Skeletal muscle tissue (tissue), 4 donors: ENCODE measurements around the gene CYREN. TPM values are rescaled to one million over a fixed set of nuclear protein-coding genes. Genes with fewer than 3 reads are reported as not detected.
"Not testable (repeated sequence)": the region's sequence is repeated elsewhere in the genome, so short reads cannot be mapped to it uniquely, and the experiment has no call there.

Source experiments
- H3K27ac ChIP-seq: one replicate; pipeline ENCODE4 v1.7.0; 2013; ENCODE audit warnings: mild to moderate bottlenecking, low read depth, low read length, inconsistent platforms
- H3K27me3 ChIP-seq, 3 donors: one replicate each; pipeline ENCODE4 v1.7.0; 2013; ENCODE audit warnings: low read length in 3 of 3; ENCODE audit not compliant: control insufficient read depth in 3 of 3, insufficient read depth in 3 of 3
- H3K36me3 ChIP-seq, 3 donors: one replicate each; pipeline ENCODE4 v1.7.0; 2013; ENCODE audit warnings: low read length in 3 of 3; ENCODE audit not compliant: control insufficient read depth in 3 of 3, insufficient read depth in 3 of 3
- H3K4me1 ChIP-seq, 3 donors: one replicate each; pipeline ENCODE4 v1.7.0; 2013; ENCODE audit warnings: low read length in 3 of 3, mild to moderate bottlenecking in 3 of 3; ENCODE audit not compliant: control insufficient read depth in 3 of 3, insufficient read depth in 3 of 3
- H3K4me3 ChIP-seq, 3 donors: one replicate each; pipeline ENCODE4 v1.7.0; 2013; ENCODE audit warnings: low read length in 3 of 3
- H3K9ac ChIP-seq, 3 donors: one replicate each; pipeline ENCODE4 v1.7.0; 2013; ENCODE audit warnings: low read length in 3 of 3, mild to moderate bottlenecking in 3 of 3, moderate library complexity in 2 of 3, low read depth in 1 of 3
- H3K9me3 ChIP-seq, 3 donors: one replicate each; pipeline ENCODE4 v1.7.0; 2013; ENCODE audit warnings: low read length in 3 of 3; ENCODE audit not compliant: control insufficient read depth in 3 of 3
- total RNA-seq: library from RNA; depleted of rRNA; stranded (reverse); fragments of >200 nt; gene quantifications from one replicate; pipeline ENCODE4 v1.2.3, GENCODE V29; 2014
- donor health status: Osteomylitis.

Gene CYREN
- 20.4 TPM for total RNA-seq

GRCh38 chr7:135170274-135170997 lies at the start of gene CYREN:
Gene CYREN (minus strand): TSS chr7:135170707. CDS start chr7:135168922, 1,785 bp downstream.
- Histone ChIP-seq H3K27me3 (no peaks in the 10 kb centered on the region), H3K27ac (peak within 1 kb of the TSS; percentile 94), H3K36me3 (peaks cover 27 to 28% (median 28%) of the 10 kb centered on the region in 3 donors), H3K4me3 (peak within 1 kb of the TSS; percentile 85 to 88 (median 86)), H3K9ac (peak within 1 kb of the TSS; percentile 92 to 96 (median 93)), H3K4me1 (peaks cover 53 to 54% (median 54%) of the 10 kb centered on the region in 3 donors), H3K9me3 (no peaks in the 10 kb centered on the region)

- Histone ChIP-seq H3K27ac (no peak overlapping the region), H3K4me1 (no peaks in the 10 kb centered on the region), H3K27me3 (no peaks in the 10 kb centered on the region), H3K4me3 (no peak overlapping the region), H3K36me3 (no peaks in the 10 kb centered on the region), H3K9me3 (no peaks in the 10 kb centered on the region), H3K9ac (no peak overlapping the region)
Observed at GRCh38 chr7:135217645-135218509, 47.4 kb upstream of the CYREN start.

- no peak overlapping the region for H3K27ac ChIP-seq
- no peaks in the 10 kb centered on the region for H3K36me3 ChIP-seq
- no peaks in the 10 kb centered on the region for H3K9me3 ChIP-seq
- H3K27me3 ChIP-seq = no peaks in the 10 kb centered on the region
- peaks cover 2 to 6% (median 2%) of the 10 kb centered on the region in 3 donors for H3K4me1 ChIP-seq
- H3K4me3 ChIP-seq = no peak overlapping the region
- H3K9ac ChIP-seq = no peak overlapping the region
Observed at GRCh38 chr7:135215698-135216097, 45.2 kb upstream of the CYREN start.

- no peaks in the 10 kb centered on the region for H3K36me3 ChIP-seq
- H3K9me3 ChIP-seq = no peaks in the 10 kb centered on the region
Observed at GRCh38 chr7:135215180-135215579, 44.7 kb upstream of the CYREN start.

GRCh38 chr7:135213831-135214230 lies 43.3 kb upstream of the CYREN start:
- H3K36me3 ChIP-seq = no peaks in the 10 kb centered on the region
- H3K4me3 ChIP-seq = no peak overlapping the region
- peaks cover 8 to 12% (median 11%) of the 10 kb centered on the region in 3 donors for H3K4me1 ChIP-seq
- no peak overlapping the region for H3K9ac ChIP-seq
- no peaks in the 10 kb centered on the region for H3K9me3 ChIP-seq
- no peaks in the 10 kb centered on the region for H3K27me3 ChIP-seq
- H3K27ac ChIP-seq = no peak overlapping the region

More at GRCh38 chr7:135215180-135215579, 44.7 kb upstream of the CYREN start:
- H3K9ac ChIP-seq = no peak overlapping the region
- no peak overlapping the region for H3K27ac ChIP-seq
- H3K27me3 ChIP-seq = no peaks in the 10 kb centered on the region
- H3K4me1 ChIP-seq = peaks cover 6 to 11% (median 7%) of the 10 kb centered on the region in 3 donors
- no peak overlapping the region for H3K4me3 ChIP-seq

GRCh38 chr7:135211946-135212685 lies 41.6 kb upstream of the CYREN start:
- H3K9me3 ChIP-seq = not testable (repeated sequence)

GRCh38 chr7:135211179-135211945 lies 40.9 kb upstream of the CYREN start, which contains the start of gene WDR91:
Gene WDR91 (minus strand): TSS chr7:135211526. CDS start chr7:135211502, 24 bp downstream.
- peak within 1 kb of the TSS; percentile 92 to 95 (median 94) for H3K4me3 ChIP-seq
- peaks cover 18 to 21% (median 19%) of the 10 kb centered on the region in 3 donors for H3K4me1 ChIP-seq
- no peaks in the 10 kb centered on the region for H3K27me3 ChIP-seq
- H3K36me3 ChIP-seq = peaks cover 3 to 13% (median 4%) of the 10 kb centered on the region in 3 donors
- H3K9me3 ChIP-seq = no peaks in the 10 kb centered on the region
- peak within 1 kb of the TSS; percentile 90 for H3K27ac ChIP-seq
- H3K9ac ChIP-seq = peak within 1 kb of the TSS; percentile 95 to 97 (median 96)

More at GRCh38 chr7:135211946-135212685, 41.6 kb upstream of the CYREN start:
- Histone ChIP-seq H3K9ac (peak overlapping the region; percentile 61 to 92 (median 83)), H3K4me3 (peak overlapping the region; percentile 75 to 86 (median 82)), H3K27ac (peak overlapping the region; percentile 90), H3K4me1 (peaks cover 18 to 19% (median 19%) of the 10 kb centered on the region in 3 donors)
- H3K36me3 ChIP-seq, H3K27me3 ChIP-seq: not testable (repeated sequence)

- H3K4me1 ChIP-seq = peaks cover 18 to 21% (median 19%) of the 10 kb centered on the region in 3 donors
- peak overlapping the region; percentile 95 to 97 (median 96) for H3K9ac ChIP-seq
- peaks cover 5 to 15% (median 7%) of the 10 kb centered on the region in 3 donors for H3K36me3 ChIP-seq
- no peaks in the 10 kb centered on the region for H3K9me3 ChIP-seq
- peak overlapping the region; percentile 92 to 95 (median 94) for H3K4me3 ChIP-seq
- no peaks in the 10 kb centered on the region for H3K27me3 ChIP-seq
- peak overlapping the region; percentile 90 for H3K27ac ChIP-seq
Observed at GRCh38 chr7:135210888-135211178, 40.3 kb upstream of the CYREN start.
